ENCODE measurements around the gene ADCY1. TPM values are rescaled to one million over a fixed set of nuclear protein-coding genes. Genes with fewer than 3 reads are reported as not detected.

ADCY1 gene
- total RNA-seq, 6 donors from 2014 or later = 0.46 to 4.1 (median 1.2) TPM

GRCh38 chr7:45597286-45597984, 23.3 kb downstream of the ADCY1 start:
- Histone ChIP-seq H3K4me3 (no peak overlapping the region), H3K27me3 (no peaks in the 10 kb centered on the region), H3K27ac (no peak overlapping the region), H3K9me3 (no peaks in the 10 kb centered on the region), H3K36me3 (no peaks in the 10 kb centered on the region), H3K4me1 (no peaks in the 10 kb centered on the region)
- TF ChIP-seq POLR2AphosphoS5 (IDR thresholded peaks at IDR 0.05) = no peak
- TF ChIP-seq, protein P1, sequence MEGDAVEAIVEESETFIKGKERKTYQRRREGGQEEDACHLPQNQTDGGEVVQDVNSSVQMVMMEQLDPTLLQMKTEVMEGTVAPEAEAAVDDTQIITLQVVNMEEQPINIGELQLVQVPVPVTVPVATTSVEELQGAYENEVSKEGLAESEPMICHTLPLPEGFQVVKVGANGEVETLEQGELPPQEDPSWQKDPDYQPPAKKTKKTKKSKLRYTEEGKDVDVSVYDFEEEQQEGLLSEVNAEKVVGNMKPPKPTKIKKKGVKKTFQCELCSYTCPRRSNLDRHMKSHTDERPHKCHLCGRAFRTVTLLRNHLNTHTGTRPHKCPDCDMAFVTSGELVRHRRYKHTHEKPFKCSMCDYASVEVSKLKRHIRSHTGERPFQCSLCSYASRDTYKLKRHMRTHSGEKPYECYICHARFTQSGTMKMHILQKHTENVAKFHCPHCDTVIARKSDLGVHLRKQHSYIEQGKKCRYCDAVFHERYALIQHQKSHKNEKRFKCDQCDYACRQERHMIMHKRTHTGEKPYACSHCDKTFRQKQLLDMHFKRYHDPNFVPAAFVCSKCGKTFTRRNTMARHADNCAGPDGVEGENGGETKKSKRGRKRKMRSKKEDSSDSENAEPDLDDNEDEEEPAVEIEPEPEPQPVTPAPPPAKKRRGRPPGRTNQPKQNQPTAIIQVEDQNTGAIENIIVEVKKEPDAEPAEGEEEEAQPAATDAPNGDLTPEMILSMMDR (IDR thresholded peaks at IDR 0.05) = no peak
- 79 to 80% methylated on average over 9 of the region's 9 CpGs for WGBS, 2 donors
- ATAC-seq (ENCODE audit: low FRiP score in 2 of 2) (no peak), DNase-seq (peak in 1 of 2 donors; percentile 12)

DNA sequence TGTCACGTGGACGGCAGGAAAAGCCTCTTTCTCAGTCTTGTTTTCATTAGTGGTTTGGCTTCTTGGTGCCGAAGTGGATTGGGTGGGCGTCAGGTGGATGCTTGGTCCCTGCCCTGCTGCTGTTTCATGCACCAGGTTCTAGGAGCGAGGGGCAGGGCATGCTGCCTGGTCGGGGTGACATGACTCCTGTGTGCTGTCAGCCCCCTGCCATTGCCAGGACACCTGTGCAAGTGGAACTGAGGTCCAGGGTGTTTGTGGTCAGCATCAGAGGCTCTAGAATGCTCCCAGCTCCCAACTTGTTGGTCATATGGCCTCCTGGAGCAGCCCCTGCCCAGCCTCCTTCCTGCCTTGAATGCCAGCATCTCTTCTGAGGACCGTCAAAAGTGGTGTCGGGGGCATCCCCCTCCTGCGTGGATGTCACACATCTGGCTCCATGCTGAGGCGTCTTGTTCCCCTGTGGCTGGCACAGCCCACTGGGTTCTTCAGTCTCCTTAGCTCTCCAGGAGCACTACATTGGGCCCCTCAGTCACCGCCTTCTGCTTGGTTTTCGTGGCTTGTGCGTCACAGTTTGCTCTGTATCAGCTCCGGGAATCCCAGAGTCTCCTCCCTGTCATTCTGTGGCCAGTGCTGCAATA, 24.8 kb downstream of the ADCY1 start:
- Histone ChIP-seq H3K4me1 (no peaks in the 10 kb centered on the region), H3K27me3 (no peaks in the 10 kb centered on the region), H3K36me3 (no peaks in the 10 kb centered on the region), H3K9me3 (no peaks in the 10 kb centered on the region), H3K27ac (no peak overlapping the region), H3K4me3 (no peak overlapping the region)
- WGBS, 2 donors = 83 to 85% methylated on average over 9 to 14 of the region's 14 CpGs
- TF ChIP-seq POLR2A (IDR thresholded peaks at IDR 0.05) (no peak), EP300 (IDR thresholded peaks at IDR 0.05) (no peak), POLR2AphosphoS5 (IDR thresholded peaks at IDR 0.05) (no peak)
- TF ChIP-seq, protein P1 (IDR thresholded peaks at IDR 0.05) = no peak
- no peak for ATAC-seq (ENCODE audit: low FRiP score in 2 of 2)
- DNase-seq = peak in 1 of 2 donors; percentile 11

DNA sequence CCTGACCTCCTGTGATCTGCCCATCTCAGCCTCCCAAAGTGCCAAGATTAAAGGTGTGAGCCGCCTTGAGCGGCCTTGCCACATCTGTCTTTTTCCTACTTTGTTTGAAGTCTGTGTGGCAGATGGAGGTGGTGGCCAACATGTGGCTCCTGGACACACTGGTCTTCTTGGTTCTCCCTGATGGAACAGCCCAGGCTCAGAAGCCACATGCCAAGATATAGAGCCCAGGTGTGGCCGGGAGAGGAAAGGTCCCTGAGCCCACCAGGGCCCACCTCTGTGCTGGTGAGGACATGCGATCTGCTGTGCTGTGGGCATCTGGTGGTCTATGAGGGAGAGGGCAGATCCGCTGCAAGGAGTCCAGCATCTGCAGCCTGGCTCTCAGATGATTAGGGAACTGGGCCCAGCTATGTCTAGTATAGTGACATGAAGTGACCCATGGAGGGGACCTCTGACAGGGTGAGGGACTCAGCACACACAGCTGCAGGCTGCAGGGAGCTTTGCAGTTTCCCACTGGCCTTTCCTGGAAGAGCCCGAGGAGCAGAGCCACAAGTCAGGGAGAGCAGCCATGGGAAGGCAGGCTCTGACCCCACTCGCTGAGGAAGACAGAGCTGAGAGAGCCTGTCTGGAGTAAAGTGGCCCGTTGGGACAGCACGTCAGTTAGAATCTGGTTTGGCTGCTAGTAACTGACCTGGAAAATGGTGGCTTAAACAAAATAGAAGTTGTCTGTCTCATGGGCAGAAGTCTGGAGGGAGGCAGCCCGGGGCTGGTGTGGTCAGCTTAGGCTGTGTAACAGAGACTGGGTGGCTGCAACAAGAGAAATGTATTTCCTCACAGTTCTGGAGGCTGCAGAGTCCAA, 25.9 kb downstream of the ADCY1 start:
- DNase-seq = peak in 1 of 2 donors; percentile 14

DNA sequence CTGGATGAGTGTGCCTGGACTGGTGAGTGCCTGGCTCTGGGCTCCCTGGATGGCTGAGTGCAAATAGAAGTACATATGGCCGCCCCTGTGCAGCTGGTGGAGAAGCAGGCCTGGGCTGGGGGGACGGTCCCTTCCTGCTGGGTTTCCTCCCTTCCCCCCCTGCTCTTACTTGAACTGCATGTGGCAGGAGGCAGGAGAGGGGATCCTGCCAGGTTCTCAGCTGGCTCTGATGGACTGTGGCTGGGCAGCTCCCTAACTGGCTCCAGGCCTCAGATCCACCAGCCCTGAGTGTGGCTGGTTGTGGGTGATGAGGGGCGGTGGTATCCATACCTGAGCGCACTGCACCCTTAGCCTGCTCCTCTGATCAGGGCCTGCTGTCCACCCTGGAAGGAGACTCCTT, 26.9 kb downstream of the ADCY1 start:
- ATAC-seq (ENCODE audit: low FRiP score in 2 of 2) = peak in 1 of 2 donors; percentile 36
- Histone ChIP-seq H3K27me3 (no peaks in the 10 kb centered on the region), H3K9me3 (no peaks in the 10 kb centered on the region), H3K36me3 (no peaks in the 10 kb centered on the region), H3K27ac (no peak overlapping the region), H3K4me1 (no peaks in the 10 kb centered on the region), H3K4me3 (no peak overlapping the region)
- TF ChIP-seq EP300 (IDR thresholded peaks at IDR 0.05) = no peak
- TF ChIP-seq POLR2A (IDR thresholded peaks at IDR 0.05) = no peak
- no peak for TF ChIP-seq POLR2AphosphoS5 (IDR thresholded peaks at IDR 0.05)
- TF ChIP-seq, protein P1 (IDR thresholded peaks at IDR 0.05) = no peak
- DNase-seq = peak in 1 of 2 donors; percentile 12
- 79 to 88% methylated on average over 4 of the region's 4 CpGs for WGBS, 2 donors

More for the DNA sequence above, 25.9 kb downstream of the ADCY1 start:
- Histone ChIP-seq H3K27ac (no peak overlapping the region), H3K4me3 (no peak overlapping the region), H3K27me3 (no peaks in the 10 kb centered on the region), H3K9me3 (no peaks in the 10 kb centered on the region), H3K36me3 (no peaks in the 10 kb centered on the region), H3K4me1 (no peaks in the 10 kb centered on the region)
- WGBS, 2 donors = 87 to 91% methylated on average over 6 to 9 of the region's 10 CpGs
- TF ChIP-seq, protein P1 (IDR thresholded peaks at IDR 0.05) = no peak
- no peak for TF ChIP-seq POLR2A (IDR thresholded peaks at IDR 0.05)
- no peak for TF ChIP-seq EP300 (IDR thresholded peaks at IDR 0.05)
- no peak for TF ChIP-seq POLR2AphosphoS5 (IDR thresholded peaks at IDR 0.05)
- ATAC-seq (ENCODE audit: low FRiP score in 2 of 2) = peak; percentile 17 to 33
